Measurements from ENCODE around the gene LSM12.
A peak's percentile ranks its signal among the peaks of the same experiment; 100 is the strongest.
"Not testable (repeated sequence)": the region's sequence is repeated elsewhere in the genome, so short reads cannot be mapped to it uniquely, and the experiment has no call there.

Gene LSM12

DNA sequence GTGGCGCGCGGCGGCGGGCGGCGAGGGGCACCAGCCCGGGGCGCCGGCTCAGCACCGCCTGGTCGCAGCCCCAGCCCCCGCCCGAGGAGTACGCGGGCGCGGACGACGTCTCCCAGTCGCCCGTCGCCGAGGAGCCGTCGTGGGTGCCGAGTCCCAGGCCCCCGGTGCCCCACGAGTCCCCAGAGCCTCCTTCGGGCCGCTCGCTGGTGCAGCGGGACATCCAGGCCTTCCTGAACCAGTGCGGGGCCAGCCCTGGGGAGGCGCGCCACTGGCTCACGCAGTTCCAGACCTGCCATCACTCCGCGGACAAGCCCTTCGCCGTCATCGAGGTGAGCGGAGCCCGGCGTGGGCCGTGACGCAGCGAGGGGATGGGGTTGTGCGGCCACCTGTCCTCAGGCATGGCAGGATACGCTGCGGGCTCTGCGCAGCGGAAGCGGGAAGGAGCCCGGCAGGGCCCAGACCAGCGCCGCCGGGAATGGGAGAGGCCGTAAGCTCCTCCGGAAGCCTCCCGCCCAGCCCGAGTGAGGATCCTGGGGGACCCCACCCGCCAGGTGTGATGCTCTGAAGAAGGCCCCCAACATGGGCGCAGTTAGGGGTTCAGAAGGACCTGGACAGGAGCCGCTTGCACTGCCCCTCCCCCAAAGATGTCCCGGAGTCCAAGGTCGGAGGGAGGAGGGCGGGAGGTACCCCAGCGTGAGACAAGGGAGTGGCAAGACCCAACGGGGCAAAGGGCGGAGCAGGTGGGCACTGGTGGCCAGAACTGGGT is 61.5 kb downstream of the LSM12 start:
- DNase-seq, result peak; percentile 90

DNA sequence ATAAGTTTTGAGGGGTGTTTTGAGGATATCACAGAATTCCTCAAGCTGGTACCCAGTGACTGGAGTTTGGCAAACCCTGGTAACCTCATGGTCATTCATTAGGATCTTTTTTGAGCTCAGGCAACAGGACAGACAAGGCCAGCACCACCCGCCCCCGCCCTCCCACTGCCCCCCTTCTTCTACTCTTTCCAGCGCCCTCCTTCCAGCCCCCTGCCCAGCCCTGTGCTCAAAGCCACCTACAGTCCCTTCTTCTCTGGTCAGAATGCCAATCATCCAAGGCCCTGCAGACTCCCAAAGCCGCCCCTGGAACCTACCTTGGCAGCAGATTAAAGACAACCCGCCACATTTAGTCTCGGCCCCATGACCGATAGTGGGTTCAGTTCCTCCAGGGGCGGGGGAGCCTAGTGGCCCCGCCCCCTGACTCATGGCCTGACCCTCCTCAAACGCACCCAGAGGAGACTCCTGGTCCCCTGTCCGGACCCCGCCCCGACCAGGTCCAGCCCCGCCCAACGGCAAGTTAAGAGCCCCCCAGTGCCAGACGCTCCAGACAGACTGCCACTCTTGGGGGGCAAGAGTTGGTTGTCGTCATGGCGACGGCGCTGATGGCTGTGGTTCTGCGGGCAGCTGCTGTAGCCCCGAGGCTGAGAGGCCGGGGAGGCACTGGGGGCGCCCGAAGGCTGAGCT is 62.3 kb downstream of the LSM12 start, which contains the start of gene NAGS:
NAGS (plus strand) TSS at position 546 of the 684 bp plus-strand sequence; CDS start at position 588, 42 bp downstream.
- peak; percentile 80 for DNase-seq

DNA sequence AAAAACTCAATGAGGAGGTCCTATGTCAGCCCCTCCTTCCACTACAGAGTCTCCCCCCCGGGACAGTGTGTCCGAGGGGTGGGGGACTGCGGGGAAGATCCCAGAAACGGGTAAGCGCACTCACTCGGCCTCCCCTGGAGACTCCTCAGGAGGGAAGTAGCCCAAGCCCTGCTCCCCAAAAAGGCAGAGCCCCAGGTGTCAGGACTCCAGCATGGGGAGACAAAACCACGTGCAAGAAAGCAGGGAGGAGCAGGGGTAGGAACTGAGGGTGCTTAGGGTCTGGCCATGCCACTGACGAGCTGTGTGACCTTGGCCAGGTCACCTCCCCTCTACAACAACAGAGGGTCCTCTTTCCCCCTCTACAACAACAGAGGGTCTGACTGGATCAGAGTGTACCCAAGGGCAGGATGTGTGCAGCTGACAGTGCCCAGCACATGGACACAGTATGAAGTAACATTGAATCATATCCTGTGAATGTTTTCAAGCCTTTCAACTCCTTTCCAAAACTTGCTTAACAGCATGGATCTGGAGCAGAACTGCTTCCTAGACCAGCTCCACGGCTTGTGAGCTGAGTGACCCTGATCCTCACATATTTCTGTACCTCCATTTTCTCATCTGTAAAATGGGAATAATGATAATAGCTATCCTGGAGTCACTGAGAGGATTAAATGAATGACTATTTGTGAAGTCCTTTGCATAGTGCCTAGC is 64.2 kb downstream of the LSM12 start:
- DNase-seq, result no peak

DNA sequence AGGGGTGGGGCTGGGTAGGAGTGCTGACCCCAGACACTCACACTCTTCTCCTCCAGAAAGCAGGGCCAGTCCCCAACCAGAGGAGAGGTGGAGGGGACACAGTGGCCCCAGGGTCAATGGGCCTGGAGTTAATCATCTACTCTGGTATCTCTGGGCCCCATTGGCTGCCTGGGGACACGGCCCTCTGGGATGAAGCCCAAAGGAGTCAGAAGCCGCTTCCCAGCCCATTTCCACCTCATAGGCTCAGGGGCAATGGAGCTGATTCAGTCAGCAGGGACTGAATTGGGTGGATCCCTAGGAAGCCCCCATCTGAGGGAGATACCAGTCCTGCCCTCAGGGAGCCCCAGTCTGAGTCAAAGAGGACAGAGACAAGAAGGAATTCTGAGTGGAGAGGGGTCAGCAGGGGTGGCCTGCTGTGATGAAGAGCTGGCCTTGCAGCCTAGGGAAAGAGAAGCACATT is 65.0 kb downstream of the LSM12 start:
- DNase-seq, result no peak

DNA sequence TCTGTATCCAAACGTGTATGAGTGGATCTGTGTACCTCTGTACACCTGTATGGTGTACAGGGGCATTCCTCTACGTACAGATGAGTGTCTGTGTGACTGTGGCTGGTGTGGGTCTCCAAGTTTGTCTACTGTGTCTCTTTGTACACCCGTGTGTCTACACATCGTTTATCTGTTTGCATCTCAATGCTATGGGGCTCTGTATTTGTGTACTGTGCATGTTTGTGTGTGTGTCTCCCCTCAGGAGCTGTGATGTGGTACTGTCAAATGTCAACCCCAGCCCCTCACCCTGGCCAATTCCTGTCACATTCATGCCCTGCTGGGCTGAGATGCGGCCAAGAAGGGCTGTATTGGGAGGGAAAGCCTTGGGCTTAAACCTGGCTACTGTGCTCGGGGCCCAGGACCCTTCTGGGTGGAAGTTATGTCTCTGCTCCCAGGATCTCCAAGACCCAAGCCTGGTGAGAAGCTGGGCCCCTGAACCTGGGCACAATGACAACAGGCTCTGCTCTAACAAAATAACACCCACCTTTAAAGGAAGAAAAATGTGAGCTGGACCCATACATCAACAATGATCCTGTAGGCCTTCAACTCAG is 65.5 kb downstream of the LSM12 start:
- DNase-seq, result no peak

DNA sequence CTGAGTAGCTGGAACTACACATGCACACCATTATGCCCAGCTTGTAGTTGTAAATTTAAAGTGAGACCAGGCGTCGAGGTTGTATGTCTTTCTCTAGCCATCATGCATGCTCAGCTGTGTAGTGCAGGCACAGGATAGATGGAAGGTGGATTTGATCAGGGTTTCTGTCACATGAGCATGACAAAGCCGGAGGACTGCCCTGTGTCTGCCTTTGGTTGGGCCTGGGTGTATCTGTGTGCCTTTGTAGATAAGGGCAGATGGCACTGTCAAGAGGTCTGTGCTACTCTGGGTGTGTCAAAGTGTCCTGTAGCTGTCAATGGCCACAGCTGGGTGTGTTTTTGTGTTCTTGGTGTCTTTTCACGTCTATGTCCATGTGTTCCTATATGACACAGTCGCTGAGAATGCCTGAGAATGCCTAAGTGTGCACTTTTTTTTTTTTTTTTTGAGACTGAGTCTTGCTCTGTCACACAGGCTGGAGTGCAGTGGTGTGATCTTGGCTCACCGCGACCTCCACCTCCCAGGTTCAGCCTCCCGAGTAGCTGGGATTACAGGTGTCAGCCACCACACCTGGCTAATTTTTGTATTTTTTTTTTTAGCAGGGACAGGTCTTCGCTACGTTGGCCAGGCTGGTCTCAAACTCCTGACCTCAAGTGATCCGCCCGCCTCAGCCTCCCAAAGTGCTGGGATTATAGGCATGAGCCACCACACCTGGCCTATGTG is 66.2 kb downstream of the LSM12 start:
- no peak for DNase-seq

DNA sequence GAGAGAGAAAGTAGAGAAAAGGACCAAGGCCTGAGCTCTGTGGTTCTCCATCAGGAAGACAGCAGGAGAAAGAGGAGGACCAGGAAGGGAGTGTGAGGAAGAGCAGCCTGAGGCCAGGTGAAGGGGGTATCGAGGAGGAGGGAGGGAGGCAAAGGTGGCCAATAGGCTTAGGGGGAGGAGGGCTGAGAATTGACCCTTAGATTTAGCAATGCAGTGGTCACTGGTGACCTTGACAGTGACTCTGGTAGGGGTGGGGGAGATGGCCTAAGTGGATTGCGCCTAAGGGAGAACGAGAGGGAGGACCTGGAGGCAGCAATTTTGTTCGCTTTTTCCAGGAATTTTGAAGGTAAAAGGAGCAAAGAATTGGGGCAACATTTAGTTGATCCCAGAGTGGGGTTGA is 67.4 kb downstream of the LSM12 start:
- DNase-seq, result no peak

DNA sequence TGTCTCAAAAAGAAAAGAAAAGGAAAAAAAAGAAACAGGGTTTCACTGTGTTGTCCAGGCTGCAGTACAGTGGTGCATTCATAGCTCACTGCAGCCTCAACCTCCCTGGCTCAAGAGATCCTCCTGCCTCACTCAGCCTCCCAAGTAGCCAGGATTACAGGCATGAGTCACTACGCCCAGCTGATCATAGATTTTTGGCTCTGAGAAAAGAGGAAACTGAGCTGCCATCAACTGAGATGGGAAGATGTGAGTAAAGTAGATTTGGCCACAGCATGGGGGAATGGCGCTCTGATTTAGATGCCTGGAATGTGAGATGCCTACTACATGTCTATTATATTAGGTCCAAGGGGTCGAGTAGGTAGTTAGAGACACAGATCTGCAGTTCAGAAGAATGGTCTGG is 67.9 kb downstream of the LSM12 start:
- no peak for DNase-seq

DNA sequence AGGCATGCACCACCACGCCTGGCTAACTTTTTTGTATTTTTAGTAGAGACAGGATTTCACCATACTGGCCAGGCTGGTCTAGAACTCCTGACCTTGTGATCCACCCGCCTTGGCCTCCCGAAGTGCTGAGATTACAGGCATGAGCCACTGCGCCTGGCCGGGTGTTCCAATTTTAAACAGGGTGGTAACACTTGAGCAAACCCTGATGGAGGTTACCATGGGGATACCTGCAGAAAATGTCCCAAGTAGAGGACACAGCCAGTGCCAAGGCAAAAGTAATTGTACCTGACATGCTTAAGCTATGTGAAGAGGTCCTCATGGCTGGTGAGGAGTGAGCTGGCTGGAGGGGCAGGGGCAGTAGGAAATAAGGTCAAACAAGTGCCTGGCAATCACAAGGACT is 69.3 kb downstream of the LSM12 start:
- not testable (repeated sequence) for DNase-seq

DNA sequence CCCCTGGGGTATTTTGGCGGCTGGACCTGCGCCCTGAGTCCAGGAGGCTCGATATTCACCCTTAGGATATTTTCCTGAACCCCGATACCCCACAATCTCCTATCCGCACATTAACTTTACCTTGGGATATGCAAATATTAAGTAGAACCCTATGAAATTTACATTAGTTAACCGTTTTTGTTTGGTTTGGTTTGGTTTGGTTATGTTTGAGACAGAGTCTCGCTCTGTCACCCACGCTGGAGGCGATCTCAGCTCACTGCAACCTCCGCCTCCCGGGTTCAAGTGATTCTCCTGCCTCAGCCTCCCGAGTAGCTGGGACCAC is 71.4 kb downstream of the LSM12 start:
- DNase-seq, result no peak

DNA sequence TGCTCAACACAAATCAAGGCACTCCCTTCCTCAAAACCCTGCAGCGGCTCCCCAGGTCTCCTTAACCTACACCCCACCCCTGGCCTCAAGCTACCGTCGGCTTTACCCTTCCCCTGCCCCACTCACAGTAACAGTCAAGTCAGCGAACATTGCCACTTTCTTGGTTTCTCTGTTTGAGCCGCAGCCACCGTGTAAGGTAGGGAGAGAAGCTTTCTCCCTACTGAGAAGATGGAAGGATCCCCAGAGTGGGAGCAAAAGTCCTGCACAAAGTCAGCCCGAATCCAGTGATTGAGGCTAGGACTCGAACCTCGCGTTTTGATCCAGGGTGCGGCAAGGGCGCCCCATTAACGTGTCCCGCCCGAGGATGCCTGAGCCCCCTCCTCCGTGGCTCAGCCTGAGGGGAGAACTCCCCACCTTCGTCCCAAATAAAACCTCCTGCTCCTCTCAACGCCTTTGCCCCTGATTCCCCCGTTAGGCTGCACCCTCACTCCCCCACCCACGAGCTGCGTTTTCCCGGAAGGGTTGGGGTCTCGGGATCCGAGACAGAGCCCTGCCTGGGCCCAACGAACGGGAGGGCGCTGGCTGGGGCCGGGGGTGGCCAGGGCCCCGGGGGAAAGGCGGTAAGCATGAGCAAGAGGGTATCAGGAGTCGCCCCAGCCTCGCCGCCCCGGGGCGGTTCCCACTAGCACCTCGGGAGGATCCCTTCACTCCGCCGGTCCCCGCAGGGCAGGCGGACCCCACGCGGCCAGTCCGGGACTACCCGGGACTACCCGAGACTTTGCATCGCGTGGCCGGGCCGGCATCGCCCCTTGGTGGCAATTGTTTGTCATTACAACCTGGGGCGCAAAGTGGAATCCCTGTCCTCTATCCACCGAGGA is 72.0 kb downstream of the LSM12 start:
- DNase-seq, result peak; percentile 85

DNA sequence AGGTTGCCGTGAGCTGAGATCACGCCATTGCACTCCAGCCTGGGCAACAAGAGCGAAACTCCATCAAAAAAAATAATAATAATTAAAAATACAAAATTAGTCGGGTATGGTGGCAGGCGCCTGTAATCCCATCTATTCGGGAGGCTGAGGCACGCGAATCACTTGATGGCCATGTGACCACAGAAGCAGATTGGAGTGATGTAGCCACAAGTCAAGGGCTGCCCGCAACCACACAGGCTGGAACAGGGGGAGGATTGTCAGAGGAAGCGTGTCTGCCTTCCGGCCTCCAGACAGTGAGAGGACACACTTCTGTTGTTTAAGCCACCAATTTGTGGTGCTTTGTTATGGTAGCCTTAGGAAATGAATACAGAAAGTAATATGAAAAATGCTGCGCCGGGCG is 73.8 kb downstream of the LSM12 start:
- no peak for DNase-seq

DNA sequence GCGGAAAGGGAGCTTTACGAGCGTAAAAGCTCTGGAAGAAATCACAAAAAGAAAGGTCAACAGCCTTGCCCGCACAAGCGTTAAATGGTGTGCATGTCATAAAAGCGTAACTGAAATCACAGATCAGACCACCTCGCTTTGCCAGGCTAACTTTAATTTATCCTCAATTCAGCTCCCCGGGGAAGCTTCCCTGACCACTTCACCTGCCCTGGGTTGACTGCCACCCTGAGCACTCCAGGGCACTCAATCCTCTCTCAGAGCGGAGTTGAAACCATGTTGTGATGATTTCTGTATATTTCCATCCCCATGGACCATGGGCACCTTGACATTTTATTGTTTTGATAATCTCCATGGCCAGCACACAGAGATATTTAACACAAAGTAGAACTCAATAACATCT is 78.2 kb downstream of the LSM12 start:
- no peak for DNase-seq

DNA sequence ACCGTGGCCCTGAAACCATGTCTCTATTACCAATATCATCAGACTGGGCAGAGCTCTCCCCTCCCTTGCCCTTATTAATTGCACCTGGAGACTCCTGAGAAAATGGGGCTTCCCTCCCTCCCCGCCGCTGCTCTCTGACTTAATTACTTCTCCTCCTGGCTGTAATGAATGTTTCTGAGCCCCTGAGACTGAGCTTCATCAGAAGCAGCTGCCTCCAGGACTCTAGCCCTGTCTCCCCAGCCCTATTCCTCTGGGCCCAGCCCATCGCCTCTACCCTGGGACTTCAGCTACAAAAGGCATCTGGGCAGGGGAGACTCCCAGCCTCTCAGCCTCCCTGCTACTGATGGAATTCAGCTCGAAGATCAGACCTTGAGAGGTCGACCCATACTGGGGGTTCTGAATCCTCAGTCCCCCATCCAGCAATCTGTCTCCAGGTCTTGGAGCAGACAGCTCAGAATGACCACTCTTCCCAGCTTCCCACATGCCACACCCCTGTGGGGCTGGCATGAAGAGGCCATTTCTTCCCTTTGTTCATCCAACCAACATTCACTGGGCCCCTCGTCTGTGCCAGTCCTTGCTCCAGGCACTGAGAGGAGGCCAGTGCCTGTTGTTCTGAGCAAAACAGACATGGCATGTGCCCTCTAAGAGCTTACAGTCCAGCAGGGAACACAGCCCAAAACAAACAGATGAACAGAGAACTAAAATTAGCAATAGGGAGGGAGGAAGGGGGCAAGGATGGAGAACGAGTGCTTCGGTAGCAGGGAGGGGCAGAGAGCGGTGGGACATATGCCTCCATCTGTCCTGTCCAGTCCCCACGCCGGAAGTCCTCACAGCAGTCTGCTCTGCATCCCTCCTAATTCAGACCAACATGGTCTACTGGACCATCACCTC is 79.1 kb downstream of the LSM12 start:
- DNase-seq, result no peak

DNA sequence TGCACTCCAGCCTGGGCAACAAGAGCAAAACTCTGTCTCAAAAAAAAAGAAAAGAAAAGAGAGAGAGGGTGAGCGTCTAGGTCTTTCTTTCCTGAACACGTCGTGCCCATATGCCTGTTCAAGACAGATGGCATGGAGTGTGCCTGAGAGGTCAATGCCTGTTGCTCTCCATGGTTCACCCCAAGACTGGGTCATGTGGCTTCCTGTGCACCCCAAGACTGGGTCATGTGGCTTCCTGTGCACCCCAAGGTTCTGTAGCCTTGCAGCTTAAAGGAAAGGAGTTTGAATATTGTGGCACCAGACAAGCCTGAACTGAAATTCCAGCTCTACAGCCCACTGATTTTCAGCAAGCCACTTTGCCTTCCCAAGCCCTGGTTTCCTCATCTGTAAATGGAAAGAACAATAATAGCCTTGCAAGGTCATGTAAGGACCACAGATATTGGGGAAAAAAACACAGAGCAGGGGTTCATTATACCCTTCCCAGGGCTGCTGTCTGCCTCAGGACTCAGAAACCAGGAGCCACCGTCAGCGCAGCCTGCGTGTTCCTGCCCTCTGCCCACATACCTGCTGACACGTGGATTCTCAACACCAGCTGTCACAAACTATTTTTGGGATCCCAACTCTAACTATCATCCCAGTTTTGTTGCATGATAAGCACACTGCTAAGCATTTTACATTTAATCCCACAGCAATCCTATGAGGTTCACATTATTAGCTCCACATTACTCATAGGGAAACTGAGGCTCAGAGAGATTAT is 80.1 kb downstream of the LSM12 start:
- no peak for DNase-seq

DNA sequence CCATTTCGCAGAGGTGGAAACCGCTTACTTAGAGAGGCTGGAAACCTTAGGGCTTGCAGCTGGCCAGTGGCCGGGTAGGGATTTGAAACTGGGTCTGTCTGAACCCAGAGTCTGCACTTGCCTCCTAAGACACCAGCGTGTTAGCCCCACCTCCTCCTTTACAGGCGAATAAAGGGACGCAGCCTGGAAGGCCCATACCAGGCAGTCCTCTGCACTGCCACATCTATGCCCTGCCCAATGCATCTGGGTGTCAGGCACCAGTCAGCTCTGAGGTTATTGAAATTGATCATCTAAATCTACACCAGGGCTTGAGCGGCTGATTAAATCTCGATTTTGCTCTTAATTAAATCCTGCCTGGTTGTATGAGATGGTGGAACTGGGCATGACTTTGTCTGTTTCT is 82.0 kb downstream of the LSM12 start:
- DNase-seq, result no peak
